GM12878 (cell line): Measurements from ENCODE around the gene TOX4. TPM values are rescaled to one million over a fixed set of nuclear protein-coding genes. Genes with fewer than 3 reads are reported as not detected.
A peak's percentile ranks its signal among the peaks of the same experiment; 100 is the strongest.

Experiments used
- ATAC-seq: fragments of 200-7000 bp; cut with Tn5 transposase; 3 replicates; pipeline ENCODE4 v1.9.1; 2020; ENCODE audit warnings: mild to moderate bottlenecking, moderate library complexity
- BruUV-seq: library from RNA; stranded (reverse); fragments of 400-500 nt; replicated peaks from 2 replicates; lab custom pipeline; 2021; lab: Mats Ljungman, UMichigan
- CTCF ChIA-PET: fragments of 300-600 bp; sonication (Branson Sonifier 250); formaldehyde crosslinking; extraction: SDS; loops from one replicate; lab custom pipeline; 2021; ENCODE audit warnings: inconsistent platforms; lab: Yijun Ruan, JAX
- POLR2A ChIA-PET: fragments of 350-600 bp; formaldehyde crosslinking; extraction: SDS; loops from one replicate; lab custom pipeline; 2021; ENCODE audit warnings: inconsistent platforms; lab: Charles Lee
- RAD21 ChIA-PET: fragments of 300-600 bp; sonication (Branson Sonifier 250); formaldehyde crosslinking; loops from one replicate; lab custom pipeline; 2023; ENCODE audit warnings: antibody characterized with exemption; ENCODE audit not compliant: unreplicated experiment; lab: Charles Lee
- SMC1A ChIA-PET: fragments of 300-600 bp; sonication (Branson Sonifier 250); formaldehyde crosslinking; loops from one replicate; lab custom pipeline; 2023; ENCODE audit not compliant: unreplicated experiment, uncharacterized antibody; lab: Charles Lee
- DNase-seq: peaks from one replicate; pipeline ENCODE4 v3.0.0-alpha.2; 2011; ENCODE audit warnings: low read depth, low spot score
- FAIRE-seq: peaks from 3 replicates; lab custom pipeline; 2011; peaks lifted over from hg19 to GRCh38; lab: Jason Lieb, UNC
- H2AFZ ChIP-seq: 2 replicates; pipeline ENCODE4 v1.6.0; 2011; ENCODE audit warnings: low read depth, low read length, control low read depth; ENCODE audit not compliant: control insufficient read depth
- H3K27ac ChIP-seq: 2 replicates; pipeline ENCODE4 v1.5.1; 2011; ENCODE audit warnings: control low read depth; ENCODE audit not compliant: control insufficient read depth, insufficient read depth
- H3K27me3 ChIP-seq, 2 experiments: replicated peaks in 1 of 2; 2 replicates each; pipeline versions ENCODE4 v1.6.0 to v1.6.1; 2011; ENCODE audit warnings: low read length in 1 of 2; ENCODE audit not compliant: control insufficient read depth in 2 of 2, insufficient read depth in 2 of 2
- H3K36me3 ChIP-seq, 2 experiments: 2 replicates each; pipeline ENCODE4 v1.5.1; 2011; ENCODE audit warnings: low read length in 1 of 2; ENCODE audit not compliant: control insufficient read depth in 2 of 2, insufficient read depth in 2 of 2
- H3K4me1 ChIP-seq: 2 replicates; pipeline ENCODE4 v1.6.1; 2011; ENCODE audit warnings: mild to moderate bottlenecking, low read length, moderate library complexity, mixed read lengths; ENCODE audit not compliant: control insufficient read depth, insufficient read depth
- H3K4me2 ChIP-seq: 2 replicates; pipeline ENCODE4 v1.6.0; 2011; ENCODE audit warnings: control low read depth; ENCODE audit not compliant: control insufficient read depth, insufficient read depth
- H3K4me3 ChIP-seq: fragments of 200-600 bp; sonication (generic); 2 replicates; pipeline ENCODE4 v1.5.1; 2016
- H3K79me2 ChIP-seq: 2 replicates; pipeline ENCODE4 v1.6.0; 2011; ENCODE audit warnings: low read length; ENCODE audit not compliant: control insufficient read depth, insufficient read depth
- H3K9ac ChIP-seq: 2 replicates; pipeline ENCODE4 v1.8.0; 2011; ENCODE audit warnings: low read length, control low read depth, mixed read lengths; ENCODE audit not compliant: control insufficient read depth, insufficient read depth
- H3K9me3 ChIP-seq: replicated peaks from 3 replicates; pipeline ENCODE4 v1.5.1; 2011; ENCODE audit warnings: mild to moderate bottlenecking, low read length; ENCODE audit not compliant: control insufficient read depth, insufficient read depth
- H4K20me1 ChIP-seq: 2 replicates; pipeline ENCODE4 v1.6.0; 2011; ENCODE audit not compliant: control insufficient read depth, insufficient read depth
- BCL3 ChIP-seq: IDR thresholded peaks from 2 replicates; pipeline ENCODE4 v1.6.1; 2011; ENCODE audit warnings: borderline replicate concordance, low read depth, mild to moderate bottlenecking, moderate library complexity, low read length; ENCODE audit not compliant: insufficient read depth, poor library complexity, severe bottlenecking
- E2F4 ChIP-seq: IDR thresholded peaks from 2 replicates; pipeline ENCODE4 v1.6.1; 2012; ENCODE audit warnings: low read depth, low read length, improper control_type of control experiment
- KDM1A ChIP-seq: fragments of 200-600 bp; sonication (generic); IDR thresholded peaks from 2 replicates; pipeline ENCODE4 v1.6.1; 2016; ENCODE audit warnings: borderline replicate concordance
- MTA3 ChIP-seq: IDR thresholded peaks from 2 replicates; pipeline ENCODE4 v1.6.1; 2012; ENCODE audit warnings: low read length, inconsistent platforms, borderline replicate concordance
- NBN ChIP-seq: fragments of 450-650 bp; IDR thresholded peaks from 2 replicates; pipeline ENCODE4 v1.6.1; 2016
- RCOR1 ChIP-seq: conservative IDR thresholded peaks from 2 replicates; pipeline ENCODE4 v1.6.1; 2012; ENCODE audit warnings: low read depth, low read length, improper control_type of control experiment
- STAT3 ChIP-seq: IDR thresholded peaks from 2 replicates; pipeline ENCODE4 v1.6.1; 2011; ENCODE audit warnings: low read depth, low read length, improper control_type of control experiment
- WGBS: methylation state at CpG from one replicate; pipeline ENCODE4 v1.1.6; 2016; ENCODE audit warnings: low lambda C conversion rate; ENCODE audit not compliant: insufficient replicate concordance, insufficient coverage; ENCODE audit errors: missing lambda C conversion rate; 5-methylcytosine and 5-hydroxymethylcytosine counted together
- in situ Hi-C: fragments of 300-500 bp; cut with MboI; formaldehyde crosslinking; loops from 9 replicates; pipeline ENCODE4 v1.14.3; 2018; ENCODE audit warnings: mixed read lengths
- intact Hi-C: fragments of 100-400 bp; cut with micrococcal nuclease; formaldehyde crosslinking; loops from one replicate; pipeline ENCODE4 v1.14.2; 2022; ENCODE audit not compliant: unreplicated experiment
- polyA plus RNA-seq, 11 experiments: library from polyadenylated mRNA; depleted of rRNA in 4 of 11; unstranded in 6 of 11; stranded (reverse) in 5 of 11; fragments of >200 nt; fragmentation: Nextera tagmentation in 4 of 11; fragmentation: Illumina TruSeq in 1 of 11; extraction: Ambion mirVana in 4 of 11; extraction: Trizol in 1 of 11; gene quantifications; 1 replicate in 1 of 11; 2 replicates in 10 of 11; pipeline versions ENCODE4 v1.2.1 to v1.2.3, GENCODE V29; 2011 to 2016; ENCODE audit warnings: inconsistent platforms in 2 of 11, missing spikeins in 2 of 11, low read depth in 1 of 11
- total RNA-seq, 4 experiments: library from RNA; depleted of rRNA in 3 of 4; stranded (reverse); fragments of >200 nt in 3 of 4; fragmentation: Illumina TruSeq in 1 of 4; extraction: Trizol in 1 of 4; gene quantifications; 2 replicates each; pipeline versions ENCODE4 v1.2.1 to v1.2.3, GENCODE V29; 2013 to 2021

TOX4 gene
- total and polyA plus RNA-seq, 10 of the 15 experiments (the other 5 are each of a cell fraction or from before 2014, with no cell fraction given), result 18.4 to 113 (median 55.2) TPM

- TF ChIP-seq MTA3 (0 out of 2 replicates have a peak, but pooled peaks have one; percentile 12), NBN (no peak)
- TF ChIP-seq, all 136 proteins: peak for 1
- FAIRE-seq (no peak), ATAC-seq (peak; percentile 3; the same call in 1 of the 3 replicates), DNase-seq (no peak)
- Histone ChIP-seq H3K79me2 (peaks cover 54% of the 10 kb centered on the region), H3K9ac (peak overlapping the region; percentile 94), H3K4me3 (peak overlapping the region; percentile 97), H3K27me3 (no peaks in the 10 kb centered on the region), H3K4me2 (peak overlapping the region; percentile 70), H2AFZ (no peak overlapping the region), H3K9me3 (no peaks in the 10 kb centered on the region), H3K4me1 (peaks cover 12% of the 10 kb centered on the region), H4K20me1 (no peaks in the 10 kb centered on the region), H3K36me3 (no peaks in the 10 kb centered on the region; a peak in 2 of 4 replicates), H3K27ac (peak overlapping the region; percentile 94)
- intact Hi-C loops, result no loop called here
- ChIA-PET RAD21 (interaction anchor here (1.0 to 3.2 kb wide), 9 partner anchors 10 to 350 kb away, joined by 3 to 46 read pairs (median 6); partner anchors contain the start of gene SUPT16H), SMC1A (interaction anchor here (0.9 to 2.6 kb wide), 10 partner anchors 10 to 75 kb away, joined by 3 to 23 read pairs (median 5); no protein-coding TSS in a partner anchor), POLR2A (interaction anchor here (0.5 to 7.3 kb wide), 6 partner anchors 10 to 72 kb away, joined by 3 to 82 read pairs (median 6); partner anchors contain the start of gene METTL3), CTCF (interaction anchor here (1.2 to 3.3 kb wide), 11 partner anchors 9 to 215 kb away, joined by 3 to 38 read pairs (median 4); partner anchors contain the start of genes RAB2B, SUPT16H and TOX4)
- TSS peak; percentile 70 for BruUV-seq
- in situ Hi-C loops, result no loop called here
- 3% methylated on average over 15 of the region's 15 CpGs for WGBS
These were observed 22.0 kb upstream of the TOX4 start for GRCh38 chr14:21454843-21455544.

- FAIRE-seq, result no peak
- TF ChIP-seq STAT3 (no peak), E2F4 (no peak), RCOR1 (no peak), BCL3 (peak; percentile 5), KDM1A (no peak)
These were observed 21.4 kb upstream of the TOX4 start for GRCh38 chr14:21455592-21455911.

More at GRCh38 chr14:21455592-21455911, 21.4 kb upstream of the TOX4 start:
- peaks cover 7% of the 10 kb centered on the region for H3K4me1 ChIP-seq
- WGBS, result 0% methylated on average over 17 of the region's 17 CpGs
- RAD21 ChIA-PET, result interaction anchor here (1.0 to 3.2 kb wide), 14 partner anchors 11 to 351 kb away, joined by 3 to 46 read pairs (median 6); partner anchors contain the start of genes METTL3, RAB2B, SUPT16H and TOX4
- peak overlapping the region; percentile 97 for H3K4me3 ChIP-seq
- in situ Hi-C loops, result no loop called here
- CTCF ChIA-PET, result interaction anchor here (0.8 to 3.3 kb wide), 23 partner anchors 9 to 216 kb away, joined by 3 to 38 read pairs (median 4); partner anchors contain the start of genes RAB2B, SUPT16H and TOX4
- DNase-seq, result no peak
- H3K36me3 ChIP-seq, result no peaks in the 10 kb centered on the region; a peak in 2 of 4 replicates
- SMC1A ChIA-PET, result interaction anchor here (0.9 to 2.6 kb wide), 15 partner anchors 9 to 181 kb away, joined by 3 to 23 read pairs (median 5); no protein-coding TSS in a partner anchor
- no peaks in the 10 kb centered on the region for H3K27me3 ChIP-seq
- intact Hi-C loops, result no loop called here
- H2AFZ ChIP-seq, result peak overlapping the region; percentile 81
- no peaks in the 10 kb centered on the region for H4K20me1 ChIP-seq
- H3K9ac ChIP-seq, result peak overlapping the region; percentile 94
- H3K79me2 ChIP-seq, result peaks cover 49% of the 10 kb centered on the region
- ATAC-seq, result peak; percentile 51
- BruUV-seq, result no TSS peak
- peak overlapping the region; percentile 94 for H3K27ac ChIP-seq
- no peaks in the 10 kb centered on the region for H3K9me3 ChIP-seq
- peak overlapping the region; percentile 70 for H3K4me2 ChIP-seq
- POLR2A ChIA-PET, result interaction anchor here (1.0 to 7.3 kb wide), 6 partner anchors 10 to 73 kb away, joined by 4 to 82 read pairs (median 6); partner anchors contain the start of genes METTL3 and RAB2B
